ENCODE results near the gene RXYLT1.
A peak's percentile ranks its signal among the peaks of the same experiment; 100 is the strongest.

The RXYLT1 gene

GRCh38 chr12:63843254-63843720 is 63.6 kb downstream of the RXYLT1 start:
- H3K4me3 ChIP-seq (replicated peaks; ENCODE audit: low read depth, low read length): peak overlapping the region; percentile 97
- DNase-seq (ENCODE audit: extremely low read depth, low read depth): no peak
- TF ChIP-seq CTCF (IDR thresholded peaks at IDR 0.05; ENCODE audit: low read depth, low read length, missing control alignments): no peak

- peak overlapping the region; percentile 97 for H3K4me3 ChIP-seq (replicated peaks; ENCODE audit: low read depth, low read length)
- TF ChIP-seq CTCF (IDR thresholded peaks at IDR 0.05; ENCODE audit: low read depth, low read length, missing control alignments): peak; percentile 86
- DNase-seq (ENCODE audit: extremely low read depth, low read depth): peak; percentile 75
Observed at GRCh38 chr12:63843721-63844390, 64.1 kb downstream of the RXYLT1 start.

GRCh38 chr12:63844391-63845341 is 65.0 kb downstream of the RXYLT1 start, which contains the start of gene SRGAP1:
Gene SRGAP1 (plus strand): TSS chr12:63844700. CDS start chr12:63844817, 117 bp downstream.
- no peak for DNase-seq (ENCODE audit: extremely low read depth, low read depth)
- no peak for TF ChIP-seq CTCF (IDR thresholded peaks at IDR 0.05; ENCODE audit: low read depth, low read length, missing control alignments)
- peak within 1 kb of the TSS; percentile 97 for H3K4me3 ChIP-seq (replicated peaks; ENCODE audit: low read depth, low read length)

GRCh38 chr12:63845726-63846125 is 66.0 kb downstream of the RXYLT1 start:
- DNase-seq (ENCODE audit: extremely low read depth, low read depth): no peak
- TF ChIP-seq CTCF (IDR thresholded peaks at IDR 0.05; ENCODE audit: low read depth, low read length, missing control alignments): no peak
- H3K4me3 ChIP-seq (replicated peaks; ENCODE audit: low read depth, low read length): peak overlapping the region; percentile 97

- peak overlapping the region; percentile 97 for H3K4me3 ChIP-seq (replicated peaks; ENCODE audit: low read depth, low read length)
- DNase-seq (ENCODE audit: extremely low read depth, low read depth): no peak
Observed at GRCh38 chr12:63846238-63846967, 66.7 kb downstream of the RXYLT1 start.

More at GRCh38 chr12:63846238-63846967, 66.7 kb downstream of the RXYLT1 start:
- no peak for TF ChIP-seq CTCF (IDR thresholded peaks at IDR 0.05; ENCODE audit: low read depth, low read length, missing control alignments)
